Measurements from ENCODE around the gene GLIPR1L2. TPM values are rescaled to one million over a fixed set of nuclear protein-coding genes. Genes with fewer than 3 reads are reported as not detected.

GLIPR1L2 gene
- total RNA-seq, 1 donor from 2014 or later, result not detected

- TF ChIP-seq CTCF (IDR thresholded peaks at IDR 0.05; ENCODE audit: partially characterized antibody, unreplicated experiment), result no peak
- no peaks in the 10 kb centered on the region for H3K36me3 Mint-ChIP-seq (ENCODE audit: unreplicated experiment)
Observed at GRCh38 chr12:75471902-75472890, 81.3 kb downstream of the GLIPR1L2 start.

GRCh38 chr12:75474116-75474515 lies 83.2 kb downstream of the GLIPR1L2 start:
- Mint-ChIP-seq H3K27me3 (ENCODE audit: unreplicated experiment) (no peaks in the 10 kb centered on the region), H3K4me3 (ENCODE audit: unreplicated experiment) (no peak overlapping the region), H3K36me3 (ENCODE audit: unreplicated experiment) (no peaks in the 10 kb centered on the region), H3K4me1 (ENCODE audit: low read depth, unreplicated experiment) (no peaks in the 10 kb centered on the region), H3K27ac (ENCODE audit: unreplicated experiment) (no peak overlapping the region), H3K9me3 (ENCODE audit: unreplicated experiment) (no peaks in the 10 kb centered on the region)
- no peak for TF ChIP-seq CTCF (IDR thresholded peaks at IDR 0.05; ENCODE audit: partially characterized antibody, unreplicated experiment)
- DNase-seq, result no peak

More at GRCh38 chr12:75471902-75472890, 81.3 kb downstream of the GLIPR1L2 start:
- no peaks in the 10 kb centered on the region for H3K27me3 Mint-ChIP-seq (ENCODE audit: unreplicated experiment)
- no peak for DNase-seq
- no peak overlapping the region for H3K27ac Mint-ChIP-seq (ENCODE audit: unreplicated experiment)
- H3K9me3 Mint-ChIP-seq (ENCODE audit: unreplicated experiment), result no peaks in the 10 kb centered on the region
- no peaks in the 10 kb centered on the region for H3K4me1 Mint-ChIP-seq (ENCODE audit: low read depth, unreplicated experiment)
- no peak overlapping the region for H3K4me3 Mint-ChIP-seq (ENCODE audit: unreplicated experiment)

GRCh38 chr12:75476071-75476470 lies 85.2 kb downstream of the GLIPR1L2 start:
- Mint-ChIP-seq H3K4me1 (ENCODE audit: low read depth, unreplicated experiment) (no peaks in the 10 kb centered on the region), H3K9me3 (ENCODE audit: unreplicated experiment) (no peaks in the 10 kb centered on the region), H3K27me3 (ENCODE audit: unreplicated experiment) (no peaks in the 10 kb centered on the region), H3K36me3 (ENCODE audit: unreplicated experiment) (no peaks in the 10 kb centered on the region), H3K27ac (ENCODE audit: unreplicated experiment) (no peak overlapping the region), H3K4me3 (ENCODE audit: unreplicated experiment) (no peak overlapping the region)
- TF ChIP-seq CTCF (IDR thresholded peaks at IDR 0.05; ENCODE audit: partially characterized antibody, unreplicated experiment), result no peak
- no peak for DNase-seq

- no peak overlapping the region for H3K27ac Mint-ChIP-seq (ENCODE audit: unreplicated experiment)
- DNase-seq, result no peak
- no peak overlapping the region for H3K4me3 Mint-ChIP-seq (ENCODE audit: unreplicated experiment)
- H3K9me3 Mint-ChIP-seq (ENCODE audit: unreplicated experiment), result no peaks in the 10 kb centered on the region
- H3K4me1 Mint-ChIP-seq (ENCODE audit: low read depth, unreplicated experiment), result no peaks in the 10 kb centered on the region
- H3K27me3 Mint-ChIP-seq (ENCODE audit: unreplicated experiment), result no peaks in the 10 kb centered on the region
- no peak for TF ChIP-seq CTCF (IDR thresholded peaks at IDR 0.05; ENCODE audit: partially characterized antibody, unreplicated experiment)
- H3K36me3 Mint-ChIP-seq (ENCODE audit: unreplicated experiment), result no peaks in the 10 kb centered on the region
Observed at GRCh38 chr12:75477137-75477536, 86.2 kb downstream of the GLIPR1L2 start.
